Measurements from ENCODE around the gene PPP4R4. TPM values are rescaled to one million over a fixed set of nuclear protein-coding genes. Genes with fewer than 3 reads are reported as not detected.

Gene PPP4R4
- total and polyA plus RNA-seq, 11 donors = 0.06 to 1.0 (median 0.40) TPM; not detected in 6

DNA sequence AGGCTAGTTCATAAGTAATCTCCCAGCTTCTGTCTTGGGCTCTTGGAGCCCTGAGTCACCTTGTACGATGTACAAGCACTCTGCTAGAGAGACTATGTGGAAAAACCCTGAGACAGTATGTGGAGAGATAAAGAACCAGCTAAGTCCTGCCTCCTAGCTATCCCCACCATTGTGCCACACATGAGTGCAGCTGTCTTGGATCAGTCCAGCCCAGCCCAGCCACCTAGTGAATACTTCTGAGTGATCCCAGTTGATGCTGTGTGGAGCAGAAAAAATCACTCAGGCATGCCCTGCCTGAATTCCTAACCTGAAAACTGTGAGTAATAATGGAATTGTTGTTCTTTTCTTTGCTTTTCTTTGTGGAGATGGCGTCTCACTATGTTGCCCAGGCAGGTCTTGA, 154.1 kb downstream of the PPP4R4 start:
- Histone ChIP-seq H3K36me3 (no peaks in the 10 kb centered on the region), H3K9me3 (peaks cover 0 to 6% (median 0%) of the 10 kb centered on the region in 12 donors), H3K4me1 (no peaks in the 10 kb centered on the region), H3K27me3 (peaks cover 0 to 9% (median 0%) of the 10 kb centered on the region in 9 donors), H3K4me3 (no peak overlapping the region), H3K27ac (no peak overlapping the region)
- intact Hi-C loops (cut with DNase I) = no loop called here
- TF ChIP-seq, protein P1, sequence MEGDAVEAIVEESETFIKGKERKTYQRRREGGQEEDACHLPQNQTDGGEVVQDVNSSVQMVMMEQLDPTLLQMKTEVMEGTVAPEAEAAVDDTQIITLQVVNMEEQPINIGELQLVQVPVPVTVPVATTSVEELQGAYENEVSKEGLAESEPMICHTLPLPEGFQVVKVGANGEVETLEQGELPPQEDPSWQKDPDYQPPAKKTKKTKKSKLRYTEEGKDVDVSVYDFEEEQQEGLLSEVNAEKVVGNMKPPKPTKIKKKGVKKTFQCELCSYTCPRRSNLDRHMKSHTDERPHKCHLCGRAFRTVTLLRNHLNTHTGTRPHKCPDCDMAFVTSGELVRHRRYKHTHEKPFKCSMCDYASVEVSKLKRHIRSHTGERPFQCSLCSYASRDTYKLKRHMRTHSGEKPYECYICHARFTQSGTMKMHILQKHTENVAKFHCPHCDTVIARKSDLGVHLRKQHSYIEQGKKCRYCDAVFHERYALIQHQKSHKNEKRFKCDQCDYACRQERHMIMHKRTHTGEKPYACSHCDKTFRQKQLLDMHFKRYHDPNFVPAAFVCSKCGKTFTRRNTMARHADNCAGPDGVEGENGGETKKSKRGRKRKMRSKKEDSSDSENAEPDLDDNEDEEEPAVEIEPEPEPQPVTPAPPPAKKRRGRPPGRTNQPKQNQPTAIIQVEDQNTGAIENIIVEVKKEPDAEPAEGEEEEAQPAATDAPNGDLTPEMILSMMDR (IDR thresholded peaks at IDR 0.05) = no peak
- no peak for TF ChIP-seq POLR2A (IDR thresholded peaks at IDR 0.05)
- WGBS, 4 donors = 77 to 85% (median 79%) methylated on average over 2 of the region's 2 CpGs
- ATAC-seq (no peak), DNase-seq (no peak)

Other genes starting within 250 kb of the PPP4R4 start
- not detected for gene FAM181A, start 247.0 kb upstream of the PPP4R4 start, total RNA-seq
- not detected for gene FAM181A, start 247.0 kb upstream of the PPP4R4 start, polyA plus RNA-seq
- gene ASB2, start 197.8 kb upstream of the PPP4R4 start, total RNA-seq = 100 to 1,000 TPM in 8 of 9 donors, 10 to 100 TPM in 1; 95.8 to 411 (median 166) TPM
- 100 to 1,000 TPM in 1 of 2 donors, 10 to 100 TPM in 1; 22.4 to 289 TPM for gene ASB2, start 197.8 kb upstream of the PPP4R4 start, polyA plus RNA-seq
- gene CCDC197, start 177.0 kb upstream of the PPP4R4 start, total RNA-seq = 1 to 10 TPM in 3 of 9 donors, under 1 TPM in 3, not detected in 3; 0.26 to 1.4 (median 0.95) TPM
- gene CCDC197, start 177.0 kb upstream of the PPP4R4 start, polyA plus RNA-seq = under 1 TPM in 1 of 2 donors, not detected in 1; 0.23 TPM
- under 1 TPM; 0.09 to 0.60 (median 0.38) TPM for gene OTUB2, start 148.0 kb upstream of the PPP4R4 start, total RNA-seq
- gene OTUB2, start 148.0 kb upstream of the PPP4R4 start, polyA plus RNA-seq = under 1 TPM; 0.19 to 0.50 TPM
- 100 to 1,000 TPM; 161 to 268 (median 209) TPM for gene DDX24, start 93.1 kb upstream of the PPP4R4 start, total RNA-seq
- 100 to 1,000 TPM; 113 to 123 TPM for gene DDX24, start 93.1 kb upstream of the PPP4R4 start, polyA plus RNA-seq
- gene IFI27L1, start 93.0 kb upstream of the PPP4R4 start, total RNA-seq = 10 to 100 TPM in 7 of 9 donors, 1 to 10 TPM in 2; 8.9 to 30.8 (median 16.0) TPM
- 10 to 100 TPM; 19.4 to 45.0 TPM for gene IFI27L1, start 93.0 kb upstream of the PPP4R4 start, polyA plus RNA-seq
- 100 to 1,000 TPM; 135 to 458 (median 177) TPM for gene IFI27, start 63.6 kb upstream of the PPP4R4 start, total RNA-seq
- gene IFI27, start 63.6 kb upstream of the PPP4R4 start, polyA plus RNA-seq = 100 to 1,000 TPM; 446 to 469 TPM
- 100 to 1,000 TPM in 1 of 9 donors, 10 to 100 TPM in 8; 44.8 to 102 (median 61.4) TPM for gene IFI27L2, start 44.7 kb upstream of the PPP4R4 start, total RNA-seq
- 10 to 100 TPM; 68.9 to 71.3 TPM for gene IFI27L2, start 44.7 kb upstream of the PPP4R4 start, polyA plus RNA-seq
- not detected for gene SERPINA10, start 118.9 kb downstream of the PPP4R4 start, total RNA-seq
- not detected for gene SERPINA10, start 118.9 kb downstream of the PPP4R4 start, polyA plus RNA-seq
- gene SERPINA6, start 149.0 kb downstream of the PPP4R4 start, total RNA-seq = not detected
- gene SERPINA6, start 149.0 kb downstream of the PPP4R4 start, polyA plus RNA-seq = not detected
- gene SERPINA2, start 192.4 kb downstream of the PPP4R4 start, total RNA-seq = not detected
- not detected for gene SERPINA2, start 192.4 kb downstream of the PPP4R4 start, polyA plus RNA-seq
- 10 to 100 TPM in 2 of 9 donors, 1 to 10 TPM in 7; 1.7 to 53.4 (median 4.4) TPM for gene SERPINA1, start 214.3 kb downstream of the PPP4R4 start, total RNA-seq
- 1 to 10 TPM in 1 of 2 donors, under 1 TPM in 1; 0.99 to 8.7 TPM for gene SERPINA1, start 214.3 kb downstream of the PPP4R4 start, polyA plus RNA-seq